OCI-LY3 (cell line): ENCODE results near the gene MYT1.

ENCODE experiments used
- H2AFZ ChIP-seq: fragments of 200-600, 300-600 bp; shearing (Covaris generic); 2 replicates; pipeline ENCODE4 v1.6.0; 2014; ENCODE audit warnings: antibody characterized with exemption, low read depth, low read length
- H3K27ac ChIP-seq: fragments of 200-600, 300-600 bp; sonication (generic); 2 replicates; pipeline ENCODE4 v1.5.1; 2014; ENCODE audit warnings: mild to moderate bottlenecking, low read length, moderate library complexity, mixed read lengths
- H3K27me3 ChIP-seq: fragments of 200-600, 300-600 bp; sonication (generic); 2 replicates; pipeline ENCODE4 v1.6.1; 2014; ENCODE audit warnings: low read depth, low read length, mixed read lengths
- H3K36me3 ChIP-seq: fragments of 200-600, 300-600 bp; sonication (generic); replicated peaks from 2 replicates; pipeline ENCODE3; 2014; ENCODE audit warnings: low read depth, low read length, mixed read lengths
- H3K4me1 ChIP-seq: fragments of 300-600, 200-600 bp; sonication (generic); 2 replicates; pipeline ENCODE4 v1.6.1; 2014; ENCODE audit warnings: low read length, mixed read lengths
- H3K4me2 ChIP-seq: fragments of 200-600, 300-600 bp; sonication (generic); 2 replicates; pipeline ENCODE4 v1.6.1; 2014; ENCODE audit warnings: low read length, mixed read lengths
- H3K4me3 ChIP-seq: fragments of 300-600, 200-600 bp; sonication (generic); 2 replicates; pipeline ENCODE4 v1.5.1; 2014; ENCODE audit warnings: antibody characterized with exemption, mild to moderate bottlenecking, low read length, moderate library complexity
- H3K79me2 ChIP-seq: fragments of 300-600, 200-600 bp; shearing (Covaris generic); 2 replicates; pipeline ENCODE4 v1.6.1; 2014; ENCODE audit warnings: mild to moderate bottlenecking, low read length, mixed read lengths
- H3K9ac ChIP-seq: fragments of 300-600, 200-600 bp; shearing (Covaris generic); 2 replicates; pipeline ENCODE4 v1.6.0; 2014; ENCODE audit warnings: mild to moderate bottlenecking, low read length, moderate library complexity
- H3K9me3 ChIP-seq: fragments of 200-600, 300-600 bp; shearing (Covaris generic); 2 replicates; pipeline ENCODE4 v1.6.1; 2014; ENCODE audit warnings: low read length, mixed read lengths; ENCODE audit not compliant: insufficient read depth
- H4K20me1 ChIP-seq: fragments of 200-600, 300-600 bp; sonication (generic); 2 replicates; pipeline ENCODE4 v1.6.1; 2016; ENCODE audit warnings: low read length, mixed read lengths; ENCODE audit not compliant: insufficient read depth
- EZH2phosphoT487 ChIP-seq: fragments of 200-600 bp; shearing (Covaris generic); IDR thresholded peaks from 2 replicates; pipeline ENCODE4 v1.6.1; 2018; ENCODE audit warnings: antibody characterized with exemption, mixed run types, low read depth
- TF ChIP-seq, protein P1 (sequence below): fragments of 200-600, 300-600 bp; sonication (generic); IDR thresholded peaks from 2 replicates; pipeline ENCODE4 v1.5.1; 2014; ENCODE audit warnings: antibody characterized with exemption, low read length, low read depth

The MYT1 gene

DNA sequence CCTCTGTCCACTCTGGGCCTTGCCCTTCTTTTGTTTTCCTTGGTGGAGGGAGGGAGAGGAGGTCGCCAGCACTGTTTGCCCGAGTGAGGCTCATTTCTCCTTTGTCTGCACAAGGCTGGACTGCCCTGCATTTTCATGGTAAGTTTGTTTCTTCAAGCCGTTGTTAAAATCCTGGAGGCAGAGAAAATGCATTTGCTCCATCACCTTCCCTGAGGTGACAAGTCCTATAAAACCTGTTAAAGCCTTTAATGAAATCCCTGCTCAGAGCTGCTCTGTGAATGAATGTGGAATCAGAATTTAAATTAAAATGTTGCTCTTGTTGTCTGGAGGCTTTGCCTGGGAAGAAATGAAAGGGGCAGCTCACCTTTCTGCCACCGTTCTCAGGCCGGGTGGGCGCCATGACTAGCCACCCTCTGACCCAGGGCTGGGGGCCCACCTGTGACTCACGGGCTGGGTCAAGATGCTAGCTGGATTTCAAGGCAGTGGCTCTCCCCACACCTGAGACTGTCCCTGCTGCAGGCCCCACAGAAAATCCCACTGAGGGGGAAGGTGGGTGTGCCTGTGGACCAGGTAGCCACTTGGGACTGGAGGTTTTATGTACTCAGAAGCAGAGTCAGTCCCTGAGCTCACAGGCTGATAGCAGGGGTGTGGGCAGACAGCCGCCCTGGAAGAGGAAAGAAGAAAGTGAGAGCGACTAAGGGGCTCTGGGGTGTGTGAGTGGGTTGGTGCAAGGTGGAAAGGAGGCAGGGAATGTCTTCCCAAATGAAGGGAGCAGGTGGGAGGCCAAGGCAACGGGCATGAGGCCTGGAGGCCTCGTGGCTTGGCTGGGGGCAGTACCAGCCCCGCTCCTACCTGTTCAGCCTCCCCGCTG is 24.0 kb upstream of the MYT1 start:
- Histone ChIP-seq H3K4me2 (no peak overlapping the region), H3K4me3 (no peak overlapping the region), H2AFZ (no peak overlapping the region), H4K20me1 (no peaks in the 10 kb centered on the region), H3K27me3 (no peaks in the 10 kb centered on the region; the same call in 1 of the 2 replicates), H3K27ac (no peak overlapping the region), H3K9me3 (no peaks in the 10 kb centered on the region), H3K9ac (no peak overlapping the region), H3K4me1 (no peaks in the 10 kb centered on the region), H3K36me3 (no peaks in the 10 kb centered on the region), H3K79me2 (no peaks in the 10 kb centered on the region)
- TF ChIP-seq EZH2phosphoT487: no peak
- TF ChIP-seq, protein P1, sequence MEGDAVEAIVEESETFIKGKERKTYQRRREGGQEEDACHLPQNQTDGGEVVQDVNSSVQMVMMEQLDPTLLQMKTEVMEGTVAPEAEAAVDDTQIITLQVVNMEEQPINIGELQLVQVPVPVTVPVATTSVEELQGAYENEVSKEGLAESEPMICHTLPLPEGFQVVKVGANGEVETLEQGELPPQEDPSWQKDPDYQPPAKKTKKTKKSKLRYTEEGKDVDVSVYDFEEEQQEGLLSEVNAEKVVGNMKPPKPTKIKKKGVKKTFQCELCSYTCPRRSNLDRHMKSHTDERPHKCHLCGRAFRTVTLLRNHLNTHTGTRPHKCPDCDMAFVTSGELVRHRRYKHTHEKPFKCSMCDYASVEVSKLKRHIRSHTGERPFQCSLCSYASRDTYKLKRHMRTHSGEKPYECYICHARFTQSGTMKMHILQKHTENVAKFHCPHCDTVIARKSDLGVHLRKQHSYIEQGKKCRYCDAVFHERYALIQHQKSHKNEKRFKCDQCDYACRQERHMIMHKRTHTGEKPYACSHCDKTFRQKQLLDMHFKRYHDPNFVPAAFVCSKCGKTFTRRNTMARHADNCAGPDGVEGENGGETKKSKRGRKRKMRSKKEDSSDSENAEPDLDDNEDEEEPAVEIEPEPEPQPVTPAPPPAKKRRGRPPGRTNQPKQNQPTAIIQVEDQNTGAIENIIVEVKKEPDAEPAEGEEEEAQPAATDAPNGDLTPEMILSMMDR: no peak

DNA sequence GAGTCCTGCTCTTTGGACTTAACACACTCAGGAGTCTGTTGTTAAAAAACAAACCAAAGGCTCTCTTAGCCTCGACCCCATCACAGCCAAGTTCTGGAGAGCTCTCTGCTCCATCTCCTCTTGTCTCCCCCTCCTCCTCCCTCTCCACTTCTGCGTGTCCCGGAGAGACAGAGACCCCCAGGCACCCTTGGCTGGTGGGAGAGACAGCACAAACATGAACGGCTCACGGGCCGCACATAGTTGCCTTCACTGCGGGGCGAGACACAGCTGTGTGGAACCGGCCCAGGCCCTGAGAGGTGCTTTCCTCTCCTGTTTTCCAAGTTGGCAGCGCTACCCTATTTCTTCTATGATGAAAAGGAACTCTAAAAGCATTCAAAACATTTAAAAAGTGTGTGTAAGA is 23.3 kb upstream of the MYT1 start:
- TF ChIP-seq, protein P1: no peak
- no peak for TF ChIP-seq EZH2phosphoT487
- no peak overlapping the region for H2AFZ ChIP-seq
- H3K27ac ChIP-seq: no peak overlapping the region
- H3K79me2 ChIP-seq: no peaks in the 10 kb centered on the region
- no peak overlapping the region for H3K4me2 ChIP-seq
- no peaks in the 10 kb centered on the region; the same call in 1 of the 2 replicates for H3K27me3 ChIP-seq
- H3K9me3 ChIP-seq: no peaks in the 10 kb centered on the region
- H3K36me3 ChIP-seq: no peaks in the 10 kb centered on the region
- H4K20me1 ChIP-seq: no peaks in the 10 kb centered on the region
- no peak overlapping the region for H3K9ac ChIP-seq
- H3K4me3 ChIP-seq: no peak overlapping the region
- no peaks in the 10 kb centered on the region for H3K4me1 ChIP-seq

DNA sequence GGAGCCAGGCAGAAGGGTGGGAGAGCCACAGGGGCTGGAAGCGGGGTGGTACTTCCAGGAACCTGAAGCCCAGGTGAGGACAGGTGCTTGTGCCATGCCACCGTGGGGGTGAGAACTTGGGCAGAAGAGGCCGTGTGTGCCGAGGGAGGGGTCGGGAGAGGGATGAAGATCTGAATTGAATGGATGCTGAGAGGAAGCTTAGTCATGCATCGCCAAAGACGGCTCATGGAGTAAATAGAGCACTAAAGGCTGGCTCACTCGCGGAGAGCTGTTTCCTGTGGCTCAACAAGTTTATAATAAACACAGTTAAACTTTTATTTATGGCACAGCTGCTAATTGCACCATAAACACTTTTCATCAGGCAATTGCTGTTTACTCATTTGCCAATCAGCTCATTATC is 21.7 kb upstream of the MYT1 start:
- no peak for TF ChIP-seq EZH2phosphoT487
- TF ChIP-seq, protein P1: no peak
- Histone ChIP-seq H3K4me1 (no peaks in the 10 kb centered on the region), H3K27ac (no peak overlapping the region), H3K36me3 (no peaks in the 10 kb centered on the region), H3K4me2 (no peak overlapping the region), H3K9me3 (no peaks in the 10 kb centered on the region), H4K20me1 (no peaks in the 10 kb centered on the region), H3K9ac (no peak overlapping the region), H2AFZ (no peak overlapping the region), H3K79me2 (no peaks in the 10 kb centered on the region), H3K4me3 (no peak overlapping the region), H3K27me3 (no peaks in the 10 kb centered on the region; the same call in 1 of the 2 replicates)

DNA sequence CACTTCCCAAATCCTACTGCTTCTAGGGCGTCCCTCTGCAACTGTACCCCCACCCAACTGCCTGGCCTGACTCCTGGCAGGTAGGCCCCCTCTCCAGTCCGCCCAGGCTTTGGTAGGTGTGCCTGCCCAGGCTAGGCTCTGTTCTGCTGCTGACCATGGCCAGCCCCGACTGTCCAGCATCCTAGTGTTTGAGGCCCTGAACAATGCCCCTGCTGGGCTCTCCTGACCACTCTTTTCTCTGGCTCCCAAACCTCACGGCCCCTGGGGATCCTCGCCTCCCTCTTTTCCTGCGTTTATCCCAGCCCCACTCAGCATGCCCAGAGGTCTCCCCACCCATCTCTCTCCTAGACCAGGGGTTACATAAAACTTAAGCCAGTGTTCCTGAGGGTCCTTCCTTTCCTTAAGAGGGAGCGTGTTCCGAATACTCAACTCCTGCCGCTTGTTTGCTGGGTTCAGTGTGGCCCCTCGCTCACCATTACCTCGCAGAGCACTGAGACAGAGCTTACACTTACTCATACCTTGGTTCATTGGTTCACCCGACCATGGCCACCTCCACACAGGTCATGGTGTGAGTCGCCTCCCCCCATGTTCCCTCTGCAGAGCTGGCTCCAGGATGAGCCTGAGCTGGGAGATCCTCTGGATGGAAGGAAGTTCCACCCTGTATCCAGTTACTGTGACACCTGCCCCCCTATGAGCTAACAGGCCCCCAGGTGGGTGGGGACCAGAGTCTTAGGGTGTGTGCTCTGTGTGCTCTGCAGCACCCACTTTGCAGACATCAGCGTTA is 21.0 kb upstream of the MYT1 start:
- TF ChIP-seq EZH2phosphoT487: no peak
- TF ChIP-seq, protein P1: no peak
- no peak overlapping the region for H2AFZ ChIP-seq
- H3K36me3 ChIP-seq: no peaks in the 10 kb centered on the region
- no peaks in the 10 kb centered on the region for H3K4me1 ChIP-seq
- H3K27me3 ChIP-seq: peaks cover 4% of the 10 kb centered on the region
- H3K4me3 ChIP-seq: no peak overlapping the region
- no peak overlapping the region for H3K9ac ChIP-seq
- no peak overlapping the region for H3K4me2 ChIP-seq
- no peaks in the 10 kb centered on the region for H3K79me2 ChIP-seq
- no peaks in the 10 kb centered on the region for H4K20me1 ChIP-seq
- H3K9me3 ChIP-seq: no peaks in the 10 kb centered on the region
- H3K27ac ChIP-seq: no peak overlapping the region
